CD14-positive monocyte (primary cell): ENCODE data around the gene MECP2. TPM values are rescaled to one million over a fixed set of nuclear protein-coding genes. Genes with fewer than 3 reads are reported as not detected.
A peak's percentile ranks its signal among the peaks of the same experiment; 100 is the strongest.
"Not testable (repeated sequence)": the region's sequence is repeated elsewhere in the genome, so short reads cannot be mapped to it uniquely, and the experiment has no call there.

Experiments used
- DNase-seq, 3 donors: peaks; one replicate each; pipeline ENCODE4 v3.0.0-alpha.2; 2011 to 2022
- H2AFZ ChIP-seq: 2 replicates; pipeline ENCODE4 v1.6.0; 2012; ENCODE audit warnings: mild to moderate bottlenecking, low read depth, low read length, inconsistent platforms; ENCODE audit not compliant: insufficient read depth, poor library complexity, severe bottlenecking
- H3K27ac ChIP-seq, 2 donors: 1 replicate in 1 of 2; 2 replicates in 1 of 2; pipeline ENCODE4 v1.5.1; 2012 to 2013; ENCODE audit warnings: low read length in 2 of 2, control low read depth in 1 of 2, inconsistent platforms in 1 of 2, low read depth in 1 of 2, mild to moderate bottlenecking in 1 of 2
- H3K27me3 ChIP-seq, 2 donors: one replicate each; pipeline versions ENCODE4 v1.6.0 to v1.6.1; 2011 to 2013; ENCODE audit warnings: low read length in 2 of 2; ENCODE audit not compliant: control insufficient read depth in 2 of 2, insufficient read depth in 2 of 2
- H3K36me3 ChIP-seq, 2 donors: replicated peaks in 1 of 2; 1 replicate in 1 of 2; 2 replicates in 1 of 2; pipeline versions ENCODE4 v1.5.1 to v1.6.1; 2012 to 2013; ENCODE audit warnings: low read length in 2 of 2, control low read depth in 1 of 2, inconsistent platforms in 1 of 2, mild to moderate bottlenecking in 1 of 2; ENCODE audit not compliant: insufficient read depth in 2 of 2, control insufficient read depth in 1 of 2
- H3K4me1 ChIP-seq, 2 donors: 1 replicate in 1 of 2; 2 replicates in 1 of 2; pipeline versions ENCODE4 v1.5.1 to v1.6.1; 2012 to 2013; ENCODE audit warnings: low read length in 2 of 2, control low read depth in 1 of 2, inconsistent platforms in 1 of 2, mild to moderate bottlenecking in 1 of 2, moderate library complexity in 1 of 2; ENCODE audit not compliant: insufficient read depth in 2 of 2, control insufficient read depth in 1 of 2
- H3K4me2 ChIP-seq: replicated peaks from 2 replicates; pipeline ENCODE3; 2012; ENCODE audit warnings: low read length, moderate library complexity, mild to moderate bottlenecking; ENCODE audit not compliant: poor library complexity, severe bottlenecking; ENCODE audit errors: extremely low read depth
- H3K4me3 ChIP-seq, 3 experiments: fragments of 200-600 bp in 1 of 3; sonication (generic) in 1 of 3; replicated peaks in 1 of 3; 1 replicate in 2 of 3; 2 replicates in 1 of 3; pipeline ENCODE4 v1.5.1; 2011 to 2013; ENCODE audit warnings: low read length in 3 of 3, mild to moderate bottlenecking in 3 of 3, control low read depth in 2 of 3, low read depth in 2 of 3, inconsistent platforms in 1 of 3, moderate library complexity in 1 of 3
- H3K79me2 ChIP-seq: 2 replicates; pipeline ENCODE4 v1.6.0; 2012; ENCODE audit warnings: mild to moderate bottlenecking, control low read depth, inconsistent platforms, low read length, moderate library complexity; ENCODE audit not compliant: insufficient read depth
- H3K9ac ChIP-seq: 2 replicates; pipeline ENCODE4 v1.6.0; 2017; ENCODE audit warnings: low read length, mild to moderate bottlenecking; ENCODE audit not compliant: insufficient read depth, poor library complexity, severe bottlenecking
- H3K9me3 ChIP-seq, 2 donors: replicated peaks in 1 of 2; 1 replicate in 1 of 2; 2 replicates in 1 of 2; pipeline versions ENCODE4 v1.5.1 to v1.6.1; 2012 to 2013; ENCODE audit warnings: low read length in 2 of 2, control low read depth in 1 of 2; ENCODE audit not compliant: control insufficient read depth in 1 of 2, insufficient read depth in 1 of 2
- H4K20me1 ChIP-seq: 2 replicates; pipeline ENCODE4 v1.6.0; 2012; ENCODE audit warnings: mild to moderate bottlenecking, low read length, control low read depth, moderate library complexity; ENCODE audit not compliant: insufficient read depth
- H3K27ac Mint-ChIP-seq, 7 donors: one replicate each; pipeline ENCODE4 v1.8.0; 2020; ENCODE audit warnings: mild to moderate bottlenecking in 7 of 7, mixed read lengths in 7 of 7, moderate library complexity in 6 of 7, inconsistent platforms in 2 of 7
- H3K27me3 Mint-ChIP-seq, 3 donors: one replicate each; pipeline ENCODE4 v1.8.0; 2021 to 2022; ENCODE audit warnings: low read depth in 3 of 3, mild to moderate bottlenecking in 3 of 3, mixed read lengths in 3 of 3, moderate library complexity in 3 of 3, inconsistent platforms in 1 of 3
- H3K36me3 Mint-ChIP-seq, 2 donors: one replicate each; pipeline ENCODE4 v1.8.0; 2020; ENCODE audit warnings: mixed read lengths in 2 of 2, inconsistent platforms in 1 of 2, mild to moderate bottlenecking in 1 of 2
- H3K4me1 Mint-ChIP-seq: one replicate; pipeline ENCODE4 v1.8.0; 2020; ENCODE audit warnings: mild to moderate bottlenecking, mixed read lengths
- H3K4me3 Mint-ChIP-seq, 2 donors: one replicate each; pipeline ENCODE4 v1.8.0; 2020; ENCODE audit warnings: mild to moderate bottlenecking in 2 of 2, mixed read lengths in 2 of 2, moderate library complexity in 1 of 2
- H3K9me3 Mint-ChIP-seq, 7 donors: one replicate each; pipeline ENCODE4 v1.8.0; 2020 to 2022; ENCODE audit warnings: mixed read lengths in 7 of 7, mild to moderate bottlenecking in 6 of 7, moderate library complexity in 6 of 7, inconsistent platforms in 2 of 7
- WGBS: methylation state at CpG from one replicate; pipeline ENCODE4 v1.1.5; 2013; ENCODE audit warnings: missing lambda C conversion rate; ENCODE audit not compliant: insufficient coverage; 5-methylcytosine and 5-hydroxymethylcytosine counted together
- intact Hi-C, 2 donors: fragments of 100-400 bp; cut with micrococcal nuclease; formaldehyde crosslinking; loops; one replicate each; pipeline versions ENCODE4 v1.15.0 to v1.15.1; 2023
- polyA plus RNA-seq, 3 donors: library from polyadenylated mRNA; depleted of rRNA in 1 of 3; unstranded in 2 of 3; stranded (reverse) in 1 of 3; fragments of 300-500 nt in 2 of 3; fragments of >200 nt in 1 of 3; fragmentation: Illumina TruSeq in 2 of 3; gene quantifications; 1 replicate in 2 of 3; 2 replicates in 1 of 3; pipeline ENCODE4 v1.2.3, GENCODE V29; 2012 to 2021
- TF ChIP-seq, protein P1 (sequence below): fragments of 200-600 bp; IDR thresholded peaks from one replicate; pipeline ENCODE4 v1.8.0; 2022; ENCODE audit warnings: antibody characterized with exemption, mild to moderate bottlenecking

The MECP2 gene
- polyA plus RNA-seq, 3 donors = 5.2 to 21.2 (median 9.6) TPM

DNA sequence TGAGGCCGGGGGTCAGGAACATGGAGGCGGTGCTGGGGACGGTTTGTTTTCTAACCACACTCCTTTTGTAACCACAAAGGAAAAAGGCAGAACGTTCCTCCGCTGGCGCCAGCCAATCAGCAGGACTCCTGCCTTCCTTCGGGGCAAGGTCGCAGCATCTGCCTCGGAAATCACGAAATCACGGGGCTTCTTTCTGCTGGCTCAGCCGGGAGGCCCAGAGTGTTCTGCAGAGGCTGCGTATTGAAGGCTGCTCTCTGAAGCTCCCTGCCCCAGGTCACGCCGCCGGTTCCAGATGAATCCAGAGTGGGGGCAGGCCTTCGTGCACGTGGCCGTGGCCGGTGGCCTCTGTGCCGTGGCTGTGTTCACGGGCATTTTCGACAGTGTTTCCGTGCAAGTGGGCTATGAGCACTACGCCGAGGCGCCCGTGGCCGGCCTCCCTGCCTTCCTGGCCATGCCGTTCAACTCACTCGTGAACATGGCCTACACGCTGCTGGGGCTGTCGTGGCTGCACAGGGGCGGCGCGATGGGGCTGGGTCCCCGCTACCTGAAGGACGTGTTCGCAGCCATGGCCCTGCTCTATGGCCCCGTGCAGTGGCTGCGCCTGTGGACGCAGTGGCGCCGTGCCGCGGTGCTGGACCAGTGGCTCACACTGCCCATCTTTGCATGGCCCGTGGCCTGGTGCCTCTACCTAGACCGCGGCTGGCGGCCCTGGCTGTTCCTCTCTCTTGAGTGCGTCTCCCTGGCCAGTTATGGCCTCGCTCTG is 115.6 kb downstream of the MECP2 start:
- H3K4me1 ChIP-seq = peaks cover 58 to 61% of the 10 kb centered on the region in 2 donors
- Mint-ChIP-seq H3K27ac (peak overlapping the region; percentile 89 to 99 (median 96)), H3K4me3 (peak overlapping the region; percentile 40 to 70), H3K9me3 (peaks cover 0 to 22% (median 0%) of the 10 kb centered on the region in 7 donors), H3K27me3 (peaks cover 0 to 67% (median 2%) of the 10 kb centered on the region in 3 donors), H3K36me3 (peaks cover 5 to 6% of the 10 kb centered on the region in 2 donors), H3K4me1 (peaks cover 55% of the 10 kb centered on the region)
- peak overlapping the region in 1 of 3 experiments; percentile 20 for H3K4me3 ChIP-seq
- H3K27me3 ChIP-seq = no peaks in the 10 kb centered on the region
- no peaks in the 10 kb centered on the region for H3K36me3 ChIP-seq
- peak overlapping the region; percentile 88 to 92 for H3K27ac ChIP-seq
- 39% methylated on average over 42 of the region's 52 CpGs for WGBS
- H3K9me3 ChIP-seq = no peaks in the 10 kb centered on the region
- peak overlapping the region; percentile 42 for H3K4me2 ChIP-seq
- TF ChIP-seq, protein P1, sequence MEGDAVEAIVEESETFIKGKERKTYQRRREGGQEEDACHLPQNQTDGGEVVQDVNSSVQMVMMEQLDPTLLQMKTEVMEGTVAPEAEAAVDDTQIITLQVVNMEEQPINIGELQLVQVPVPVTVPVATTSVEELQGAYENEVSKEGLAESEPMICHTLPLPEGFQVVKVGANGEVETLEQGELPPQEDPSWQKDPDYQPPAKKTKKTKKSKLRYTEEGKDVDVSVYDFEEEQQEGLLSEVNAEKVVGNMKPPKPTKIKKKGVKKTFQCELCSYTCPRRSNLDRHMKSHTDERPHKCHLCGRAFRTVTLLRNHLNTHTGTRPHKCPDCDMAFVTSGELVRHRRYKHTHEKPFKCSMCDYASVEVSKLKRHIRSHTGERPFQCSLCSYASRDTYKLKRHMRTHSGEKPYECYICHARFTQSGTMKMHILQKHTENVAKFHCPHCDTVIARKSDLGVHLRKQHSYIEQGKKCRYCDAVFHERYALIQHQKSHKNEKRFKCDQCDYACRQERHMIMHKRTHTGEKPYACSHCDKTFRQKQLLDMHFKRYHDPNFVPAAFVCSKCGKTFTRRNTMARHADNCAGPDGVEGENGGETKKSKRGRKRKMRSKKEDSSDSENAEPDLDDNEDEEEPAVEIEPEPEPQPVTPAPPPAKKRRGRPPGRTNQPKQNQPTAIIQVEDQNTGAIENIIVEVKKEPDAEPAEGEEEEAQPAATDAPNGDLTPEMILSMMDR = no peak
- H2AFZ ChIP-seq = peak overlapping the region; percentile 57
- peaks cover 24% of the 10 kb centered on the region for H4K20me1 ChIP-seq
- DNase-seq = peak; percentile 69 to 76 (median 72)
- intact Hi-C loops = no loop called here
- H3K9ac ChIP-seq = peak overlapping the region; percentile 44
- peaks cover 1% of the 10 kb centered on the region for H3K79me2 ChIP-seq

DNA sequence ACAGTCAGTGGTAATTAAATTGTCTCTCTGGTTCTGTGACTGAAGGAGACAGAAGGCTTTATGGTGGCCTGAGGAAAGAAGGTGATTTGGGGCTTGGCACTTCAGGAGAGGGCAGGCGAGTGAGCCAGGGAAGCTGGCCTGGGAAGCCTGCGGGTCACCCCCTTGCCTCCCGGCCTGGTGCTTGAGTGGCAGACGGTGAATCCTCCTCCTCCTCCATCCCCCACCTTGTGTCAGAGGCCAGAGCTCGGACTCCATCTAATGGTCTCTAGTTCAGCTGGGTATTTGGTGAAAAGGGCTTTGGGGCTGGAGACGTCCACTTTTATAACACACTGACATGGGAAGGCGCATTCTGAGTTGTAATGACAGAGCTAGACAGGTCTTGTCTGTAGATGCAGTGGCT is 116.3 kb downstream of the MECP2 start:
- H3K4me2 ChIP-seq = peak overlapping the region; percentile 42
- peaks cover 53% of the 10 kb centered on the region for H3K4me1 Mint-ChIP-seq
- intact Hi-C loops = no loop called here

DNA sequence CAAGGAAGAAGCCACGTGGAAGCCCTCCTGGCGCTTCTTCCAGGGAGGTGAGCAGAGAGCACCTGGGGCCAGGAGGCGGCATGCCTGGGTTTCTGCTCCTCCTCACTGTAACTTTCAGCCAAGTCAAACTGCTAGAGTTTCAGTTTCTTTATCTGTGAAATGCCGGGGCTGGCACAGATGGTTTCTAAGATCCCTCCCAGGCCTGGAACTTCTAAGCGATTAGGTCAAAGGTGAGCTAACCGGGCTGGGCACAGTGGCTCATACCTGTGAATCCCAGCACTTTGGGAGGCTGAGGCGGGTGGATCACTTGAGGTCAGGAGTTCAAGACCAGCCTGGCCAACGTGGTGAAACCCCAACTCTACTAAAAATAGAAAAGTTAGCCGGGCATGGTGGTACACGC is 117.1 kb downstream of the MECP2 start:
- H3K9me3 ChIP-seq, H3K36me3 Mint-ChIP-seq, H2AFZ ChIP-seq, H3K27me3 ChIP-seq, H3K36me3 ChIP-seq, H3K4me3 Mint-ChIP-seq, H3K4me3 ChIP-seq, DNase-seq, H3K9ac ChIP-seq, intact Hi-C loops, H3K4me2 ChIP-seq: not testable (repeated sequence)
- peaks cover 0 to 57% (median 2%) of the 10 kb centered on the region in 3 donors for H3K27me3 Mint-ChIP-seq
- Histone ChIP-seq H3K79me2 (peaks cover 16% of the 10 kb centered on the region), H3K4me1 (peaks cover 49 to 54% of the 10 kb centered on the region in 2 donors), H4K20me1 (peaks cover 24% of the 10 kb centered on the region), H3K27ac (peak overlapping the region; percentile 88 to 92)
- no CpG with 5 or more reads among the region's 10 CpGs for WGBS
- peaks cover 0 to 17% (median 0%) of the 10 kb centered on the region in 7 donors for H3K9me3 Mint-ChIP-seq
- peaks cover 50% of the 10 kb centered on the region for H3K4me1 Mint-ChIP-seq
- H3K27ac Mint-ChIP-seq = peak overlapping the region; percentile 20 to 99 (median 66)

More for the DNA sequence above, 116.3 kb downstream of the MECP2 start:
- DNase-seq = no peak
- WGBS = no CpG with 5 or more reads among the region's 7 CpGs
- Histone ChIP-seq H3K9ac (peak overlapping the region; percentile 44), H3K4me3 (peak overlapping the region in 1 of 3 experiments; percentile 20), H3K36me3 (no peaks in the 10 kb centered on the region), H3K4me1 (peaks cover 58 to 61% of the 10 kb centered on the region in 2 donors), H3K27me3 (no peaks in the 10 kb centered on the region), H2AFZ (peak overlapping the region; percentile 57), H4K20me1 (peaks cover 24% of the 10 kb centered on the region), H3K79me2 (peaks cover 9% of the 10 kb centered on the region), H3K27ac (peak overlapping the region; percentile 88 to 92), H3K9me3 (no peaks in the 10 kb centered on the region)
- H3K4me3 Mint-ChIP-seq = peak overlapping the region in 1 of 2 donors; percentile 70
- H3K27me3 Mint-ChIP-seq = peaks cover 0 to 60% (median 2%) of the 10 kb centered on the region in 3 donors
- H3K9me3 Mint-ChIP-seq = peaks cover 0 to 20% (median 0%) of the 10 kb centered on the region in 7 donors
- TF ChIP-seq, protein P1 = no peak
- peaks cover 5 to 6% of the 10 kb centered on the region in 2 donors for H3K36me3 Mint-ChIP-seq
- H3K27ac Mint-ChIP-seq = peak overlapping the region; percentile 89 to 99 (median 96)
